Keratinocyte (primary cell): ENCODE results near the gene SYTL2. TPM values are rescaled to one million over a fixed set of nuclear protein-coding genes. Genes with fewer than 3 reads are reported as not detected.

Experiments
- DNase-seq: peaks from one replicate; pipeline ENCODE4 v3.0.0-alpha.2; 2011; ENCODE audit warnings: low read depth, missing footprints, low spot score
- FAIRE-seq: peaks from 2 replicates; lab custom pipeline; 2011; peaks lifted over from hg19 to GRCh38; lab: Jason Lieb, UNC
- H2AFZ ChIP-seq: 2 replicates; pipeline ENCODE4 v1.6.0; 2012; ENCODE audit warnings: low read length, control low read depth, inconsistent platforms; ENCODE audit not compliant: control insufficient read depth
- H3K27ac ChIP-seq: 2 replicates; pipeline ENCODE4 v1.5.1; 2011; ENCODE audit warnings: low read length; ENCODE audit not compliant: control insufficient read depth, insufficient read depth
- H3K27me3 ChIP-seq: 3 replicates; pipeline ENCODE4 v1.6.0; 2011; ENCODE audit warnings: low read length; ENCODE audit not compliant: control insufficient read depth, insufficient read depth; ENCODE audit errors: extremely low read depth
- H3K36me3 ChIP-seq, 2 experiments: 2 replicates in 1 of 2; 3 replicates in 1 of 2; pipeline ENCODE4 v1.5.1; 2011; ENCODE audit warnings: low read length in 2 of 2, mild to moderate bottlenecking in 1 of 2; ENCODE audit not compliant: control insufficient read depth in 2 of 2, insufficient read depth in 2 of 2; ENCODE audit errors: extremely low read depth in 1 of 2
- H3K4me1 ChIP-seq: 3 replicates; pipeline ENCODE4 v1.5.1; 2011; ENCODE audit warnings: low read length; ENCODE audit not compliant: control insufficient read depth, insufficient read depth; ENCODE audit errors: extremely low read depth
- H3K4me2 ChIP-seq: 3 replicates; pipeline ENCODE4 v1.6.0; 2011; ENCODE audit warnings: low read depth, low read length; ENCODE audit not compliant: control insufficient read depth, insufficient read depth; ENCODE audit errors: extremely low read depth
- H3K4me3 ChIP-seq, 3 experiments: fragments of 200-600 bp in 1 of 3; sonication (generic) in 1 of 3; 2 replicates in 2 of 3; 3 replicates in 1 of 3; pipeline ENCODE4 v1.5.1; 2011 to 2016; ENCODE audit warnings: low read length in 3 of 3, mild to moderate bottlenecking in 3 of 3, control low read depth in 2 of 3, inconsistent platforms in 1 of 3, low read depth in 1 of 3, mixed read lengths in 1 of 3, mixed run types in 1 of 3, moderate library complexity in 1 of 3; ENCODE audit not compliant: control insufficient read depth in 2 of 3, insufficient read depth in 2 of 3; ENCODE audit errors: extremely low read depth in 1 of 3
- H3K79me2 ChIP-seq: 2 replicates; pipeline ENCODE4 v1.6.0; 2012; ENCODE audit warnings: low read length; ENCODE audit not compliant: control insufficient read depth, insufficient read depth
- H3K9ac ChIP-seq: 3 replicates; pipeline ENCODE4 v1.6.0; 2011; ENCODE audit warnings: low read length; ENCODE audit not compliant: control insufficient read depth, insufficient read depth; ENCODE audit errors: extremely low read depth
- H3K9me1 ChIP-seq: 3 replicates; pipeline ENCODE4 v1.6.0; 2011; ENCODE audit warnings: low read length; ENCODE audit not compliant: control insufficient read depth, insufficient read depth; ENCODE audit errors: extremely low read depth
- H3K9me3 ChIP-seq: 2 replicates; pipeline ENCODE4 v1.5.1; 2012; ENCODE audit warnings: low read depth, low read length; ENCODE audit not compliant: control insufficient read depth
- H4K20me1 ChIP-seq: 3 replicates; pipeline ENCODE4 v1.6.0; 2011; ENCODE audit warnings: low read length; ENCODE audit not compliant: control insufficient read depth, insufficient read depth; ENCODE audit errors: extremely low read depth
- EZH2 ChIP-seq: IDR thresholded peaks from one replicate; pipeline ENCODE4 v1.6.1; 2012; ENCODE audit warnings: inconsistent platforms, mild to moderate bottlenecking, low read length, moderate library complexity
- dilution Hi-C: fragments of 300-500 bp; cut with MboI; formaldehyde crosslinking; loops from one replicate; pipeline ENCODE4 v1.7.0; 2020; ENCODE audit warnings: low sequenced_read_pairs; ENCODE audit not compliant: extremely low pct_ligation_motif_present
- polyA plus RNA-seq, 5 experiments: library from polyadenylated mRNA; depleted of rRNA in 3 of 5; stranded (reverse) in 3 of 5; stranded (forward) in 1 of 5; unstranded in 1 of 5; fragments of >200 nt; gene quantifications; 1 replicate in 1 of 5; 2 replicates in 3 of 5; 3 replicates in 1 of 5; pipeline versions ENCODE4 v1.2.1 to v1.2.3, GENCODE V29; 2011 to 2012; ENCODE audit warnings: missing spikeins in 2 of 5, low read depth in 1 of 5, low replicate concordance in 1 of 5
- TF ChIP-seq, protein P1 (sequence below), 3 experiments: IDR thresholded peaks in 1 of 3; conservative IDR thresholded peaks in 1 of 3; optimal IDR thresholded peaks in 1 of 3; 2 replicates in 2 of 3; 3 replicates in 1 of 3; pipeline versions ENCODE3 to v1.5.1; 2011; ENCODE audit warnings: low read length in 3 of 3, mild to moderate bottlenecking in 3 of 3, moderate library complexity in 2 of 3, control low read depth in 1 of 3, inconsistent platforms in 1 of 3; ENCODE audit not compliant: insufficient read depth in 2 of 3; ENCODE audit errors: extremely low read depth in 1 of 3

The SYTL2 gene
- polyA plus RNA-seq, 1 donor (not counting 4 experiments of a cell fraction or from before 2014, with no cell fraction given) = 3.1 TPM

- Histone ChIP-seq H3K27me3 (no peaks in the 10 kb centered on the region), H4K20me1 (no peaks in the 10 kb centered on the region), H3K27ac (no peak overlapping the region), H3K79me2 (no peaks in the 10 kb centered on the region), H3K9me3 (no peaks in the 10 kb centered on the region), H3K9ac (no peak overlapping the region), H3K4me1 (peaks cover 2% of the 10 kb centered on the region), H3K4me3 (no peak overlapping the region), H3K9me1 (no peaks in the 10 kb centered on the region), H3K36me3 (no peaks in the 10 kb centered on the region), H3K4me2 (no peak overlapping the region), H2AFZ (no peak overlapping the region)
- FAIRE-seq (peak; percentile 9), DNase-seq (no peak)
- no peak for TF ChIP-seq EZH2
- TF ChIP-seq, protein P1, sequence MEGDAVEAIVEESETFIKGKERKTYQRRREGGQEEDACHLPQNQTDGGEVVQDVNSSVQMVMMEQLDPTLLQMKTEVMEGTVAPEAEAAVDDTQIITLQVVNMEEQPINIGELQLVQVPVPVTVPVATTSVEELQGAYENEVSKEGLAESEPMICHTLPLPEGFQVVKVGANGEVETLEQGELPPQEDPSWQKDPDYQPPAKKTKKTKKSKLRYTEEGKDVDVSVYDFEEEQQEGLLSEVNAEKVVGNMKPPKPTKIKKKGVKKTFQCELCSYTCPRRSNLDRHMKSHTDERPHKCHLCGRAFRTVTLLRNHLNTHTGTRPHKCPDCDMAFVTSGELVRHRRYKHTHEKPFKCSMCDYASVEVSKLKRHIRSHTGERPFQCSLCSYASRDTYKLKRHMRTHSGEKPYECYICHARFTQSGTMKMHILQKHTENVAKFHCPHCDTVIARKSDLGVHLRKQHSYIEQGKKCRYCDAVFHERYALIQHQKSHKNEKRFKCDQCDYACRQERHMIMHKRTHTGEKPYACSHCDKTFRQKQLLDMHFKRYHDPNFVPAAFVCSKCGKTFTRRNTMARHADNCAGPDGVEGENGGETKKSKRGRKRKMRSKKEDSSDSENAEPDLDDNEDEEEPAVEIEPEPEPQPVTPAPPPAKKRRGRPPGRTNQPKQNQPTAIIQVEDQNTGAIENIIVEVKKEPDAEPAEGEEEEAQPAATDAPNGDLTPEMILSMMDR (optimal IDR thresholded peaks at IDR 0.05 in 1 of 3, IDR thresholded peaks at IDR 0.05 in 1 of 3, conservative IDR thresholded peaks at IDR 0.05 in 1 of 3; ENCODE audit: extremely low read depth in 1 of 3, insufficient read depth in 2 of 3, low read length in 3 of 3) = no peak
- dilution Hi-C loops = no loop called here
These were observed 19.4 kb downstream of the SYTL2 start for GRCh38 chr11:85791409-85791990.

- dilution Hi-C loops = no loop called here
- no peaks in the 10 kb centered on the region for H3K36me3 ChIP-seq
- no peaks in the 10 kb centered on the region for H3K9me1 ChIP-seq
- H4K20me1 ChIP-seq = no peaks in the 10 kb centered on the region
- H3K27me3 ChIP-seq = no peaks in the 10 kb centered on the region
- no peak overlapping the region for H2AFZ ChIP-seq
- TF ChIP-seq, protein P1 (optimal IDR thresholded peaks at IDR 0.05 in 1 of 3, IDR thresholded peaks at IDR 0.05 in 1 of 3, conservative IDR thresholded peaks at IDR 0.05 in 1 of 3; ENCODE audit: extremely low read depth in 1 of 3, insufficient read depth in 2 of 3, low read length in 3 of 3) = no peak
- TF ChIP-seq EZH2 = no peak
- H3K4me3 ChIP-seq = no peak overlapping the region
- no peak overlapping the region for H3K9ac ChIP-seq
- no peaks in the 10 kb centered on the region for H3K9me3 ChIP-seq
- no peak overlapping the region for H3K4me2 ChIP-seq
- H3K4me1 ChIP-seq = peaks cover 2% of the 10 kb centered on the region
- H3K79me2 ChIP-seq = no peaks in the 10 kb centered on the region
- DNase-seq (no peak), FAIRE-seq (no peak)
- no peak overlapping the region for H3K27ac ChIP-seq
These were observed 22.9 kb downstream of the SYTL2 start for GRCh38 chr11:85787809-85788760.
